H1 (cell line): Measurements from ENCODE around the gene OSBPL6. TPM values are rescaled to one million over a fixed set of nuclear protein-coding genes. Genes with fewer than 3 reads are reported as not detected.

Experiments used
- CTCF ChIA-PET: fragments of 300-600 bp; sonication (Branson Sonifier 250); formaldehyde crosslinking; loops from one replicate; lab custom pipeline; 2021; ENCODE audit not compliant: partially characterized antibody; lab: Charles Lee
- POLR2A ChIA-PET: fragments of 300-600 bp; sonication (Branson Sonifier 250); formaldehyde crosslinking; loops from one replicate; lab custom pipeline; 2021; ENCODE audit warnings: inconsistent platforms; ENCODE audit not compliant: partially characterized antibody; lab: Charles Lee
- DNase-seq, 2 experiments: peaks; one replicate each; pipeline versions ENCODE4 v3.0.0 to v3.0.0-alpha.2; 2010 to 2022; ENCODE audit warnings: low spot score in 2 of 2, low read depth in 1 of 2, mixed read lengths in 1 of 2
- FAIRE-seq: peaks from 2 replicates; lab custom pipeline; 2011; peaks lifted over from hg19 to GRCh38; lab: Jason Lieb, UNC
- H2AFZ ChIP-seq: 2 replicates; pipeline ENCODE4 v1.8.1; 2012; ENCODE audit warnings: low read length, inconsistent platforms
- H2AK5ac ChIP-seq: 2 replicates; pipeline ENCODE4 v1.6.1; 2013; ENCODE audit warnings: low read depth, low read length
- H2BK120ac ChIP-seq: replicated peaks from 2 replicates; pipeline ENCODE3; 2013; ENCODE audit warnings: low read depth, low read length, inconsistent platforms
- H2BK12ac ChIP-seq: 2 replicates; pipeline ENCODE4 v1.6.1; 2013; ENCODE audit warnings: low read depth, low read length
- H2BK15ac ChIP-seq: 2 replicates; pipeline ENCODE4 v1.6.1; 2013; ENCODE audit warnings: low read length
- H2BK20ac ChIP-seq: 2 replicates; pipeline ENCODE4 v1.6.1; 2013; ENCODE audit warnings: low read length
- H2BK5ac ChIP-seq: 2 replicates; pipeline ENCODE4 v1.6.1; 2013; ENCODE audit warnings: low read depth, low read length
- H3K14ac ChIP-seq: 2 replicates; pipeline ENCODE4 v1.6.1; 2013; ENCODE audit warnings: inconsistent platforms; ENCODE audit not compliant: insufficient read length
- H3K18ac ChIP-seq: 2 replicates; pipeline ENCODE4 v1.6.1; 2013; ENCODE audit warnings: low read length; ENCODE audit errors: extremely low read depth
- H3K23ac ChIP-seq: 2 replicates; pipeline ENCODE4 v1.6.1; 2013; ENCODE audit warnings: inconsistent platforms; ENCODE audit not compliant: insufficient read length
- H3K23me2 ChIP-seq: 2 replicates; pipeline ENCODE4 v1.6.1; 2013; ENCODE audit warnings: low read depth, low read length
- H3K27ac ChIP-seq: 2 replicates; pipeline ENCODE4 v1.6.1; 2011; ENCODE audit warnings: low read depth, low read length, inconsistent platforms
- H3K27me3 ChIP-seq, 4 experiments: replicated peaks in 1 of 4; 1 replicate in 1 of 4; 2 replicates in 3 of 4; pipeline versions ENCODE4 v1.6.1 to v1.8.1; 2011 to 2013; ENCODE audit warnings: low read length in 3 of 4, mild to moderate bottlenecking in 3 of 4, inconsistent platforms in 2 of 4, mixed read lengths in 2 of 4, moderate library complexity in 1 of 4; ENCODE audit not compliant: control insufficient read depth in 3 of 4, insufficient read depth in 3 of 4; ENCODE audit errors: extremely low read depth in 1 of 4
- H3K36me3 ChIP-seq, 4 experiments: 2 replicates each; pipeline versions ENCODE4 v1.6.1 to v1.8.1; 2011 to 2013; ENCODE audit warnings: mild to moderate bottlenecking in 4 of 4, low read length in 3 of 4, moderate library complexity in 2 of 4, control low read depth in 1 of 4, inconsistent platforms in 1 of 4; ENCODE audit not compliant: insufficient read depth in 4 of 4, control insufficient read depth in 2 of 4
- H3K4ac ChIP-seq: replicated peaks from 2 replicates; pipeline ENCODE3; 2013; ENCODE audit warnings: low read length, low read depth, mixed read lengths, inconsistent platforms; ENCODE audit not compliant: insufficient read length
- H3K4me1 ChIP-seq, 4 experiments: replicated peaks in 1 of 4; 1 replicate in 1 of 4; 2 replicates in 3 of 4; pipeline versions ENCODE4 v1.6.1 to v1.8.1; 2011 to 2013; ENCODE audit warnings: low read length in 3 of 4, inconsistent platforms in 2 of 4, mixed read lengths in 1 of 4; ENCODE audit not compliant: insufficient read depth in 4 of 4, control insufficient read depth in 3 of 4
- H3K4me2 ChIP-seq, 2 experiments: 2 replicates each; pipeline versions ENCODE4 v1.6.1 to v1.8.1; 2011 to 2013; ENCODE audit warnings: low read depth in 2 of 2, low read length in 2 of 2, control low read depth in 1 of 2, inconsistent platforms in 1 of 2, mild to moderate bottlenecking in 1 of 2; ENCODE audit not compliant: insufficient read depth in 1 of 2
- H3K4me3 ChIP-seq, 4 experiments: fragments of 200-600, 300-600 bp in 1 of 4; sonication (generic), shearing (Covaris generic), sonication (Bioruptor Twin) in 1 of 4; 2 replicates each; pipeline versions ENCODE4 v1.5.1 to v1.8.1; 2011 to 2016; ENCODE audit warnings: low read length in 4 of 4, low read depth in 3 of 4, control low read depth in 2 of 4, inconsistent platforms in 2 of 4, mild to moderate bottlenecking in 2 of 4, mixed read lengths in 1 of 4, moderate library complexity in 1 of 4; ENCODE audit not compliant: insufficient read depth in 2 of 4; ENCODE audit errors: extremely low read depth in 1 of 4
- H3K56ac ChIP-seq: replicated peaks from 2 replicates; pipeline ENCODE3; 2013; ENCODE audit warnings: low read depth, mild to moderate bottlenecking, mixed read lengths, low read length, inconsistent platforms; ENCODE audit not compliant: insufficient read length
- H3K79me1 ChIP-seq: 2 replicates; pipeline ENCODE4 v1.6.1; 2013; ENCODE audit warnings: low read depth, low read length, control low read depth
- H3K79me2 ChIP-seq, 2 experiments: 2 replicates each; pipeline versions ENCODE4 v1.6.1 to v1.8.1; 2012 to 2013; ENCODE audit warnings: low read length in 2 of 2, mild to moderate bottlenecking in 2 of 2, inconsistent platforms in 1 of 2; ENCODE audit not compliant: insufficient read depth in 2 of 2, control insufficient read depth in 1 of 2
- H3K9ac ChIP-seq, 4 experiments: replicated peaks in 1 of 4; 1 replicate in 1 of 4; 2 replicates in 3 of 4; pipeline versions ENCODE4 v1.6.1 to v1.8.1; 2011 to 2013; ENCODE audit warnings: low read depth in 3 of 4, low read length in 3 of 4, control low read depth in 2 of 4, mild to moderate bottlenecking in 2 of 4, moderate library complexity in 2 of 4, inconsistent platforms in 1 of 4; ENCODE audit errors: extremely low read depth in 1 of 4
- H3K9me3 ChIP-seq, 2 experiments: 2 replicates each; pipeline versions ENCODE4 v1.6.1 to v1.8.1; 2012 to 2013; ENCODE audit warnings: mild to moderate bottlenecking in 2 of 2, moderate library complexity in 2 of 2, control low read depth in 1 of 2, inconsistent platforms in 1 of 2, low read depth in 1 of 2, low read length in 1 of 2, mixed read lengths in 1 of 2; ENCODE audit not compliant: insufficient read depth in 2 of 2
- H4K20me1 ChIP-seq, 2 experiments: replicated peaks in 1 of 2; 2 replicates each; pipeline versions ENCODE3 to v1.8.1; 2011 to 2013; ENCODE audit warnings: inconsistent platforms in 2 of 2, low read length in 2 of 2, mild to moderate bottlenecking in 1 of 2; ENCODE audit not compliant: insufficient read depth in 2 of 2, control insufficient read depth in 1 of 2
- H4K5ac ChIP-seq: 2 replicates; pipeline ENCODE4 v1.6.1; 2013; ENCODE audit warnings: low read length, low read depth, mixed read lengths, inconsistent platforms; ENCODE audit not compliant: insufficient read length
- H4K8ac ChIP-seq: 2 replicates; pipeline ENCODE4 v1.8.0; 2013; ENCODE audit warnings: mild to moderate bottlenecking, moderate library complexity, low read length, inconsistent platforms; ENCODE audit not compliant: insufficient read depth; ENCODE audit errors: extremely low read depth
- H4K91ac ChIP-seq: replicated peaks from 2 replicates; pipeline ENCODE3; 2013; ENCODE audit warnings: low read length, mixed read lengths, inconsistent platforms; ENCODE audit not compliant: insufficient read length
- ASH2L ChIP-seq: fragments of 200-600, 300-600 bp; sonication (generic); IDR thresholded peaks from one replicate; pipeline ENCODE4 v1.7.1; 2017; ENCODE audit warnings: low read length
- ATF3 ChIP-seq: IDR thresholded peaks from 2 replicates; pipeline ENCODE4 v1.6.1; 2011; ENCODE audit warnings: low read depth, mild to moderate bottlenecking, low read length; ENCODE audit not compliant: insufficient read depth
- EGR1 ChIP-seq: IDR thresholded peaks from 2 replicates; pipeline ENCODE4 v1.6.1; 2011; ENCODE audit warnings: low read depth, low read length, borderline replicate concordance
- MAFK ChIP-seq: IDR thresholded peaks from 2 replicates; pipeline ENCODE4 v1.6.1; 2012; ENCODE audit warnings: low read depth, mild to moderate bottlenecking, improper control_type of control experiment, low read length
- NANOG ChIP-seq: IDR thresholded peaks from 2 replicates; pipeline ENCODE4 v1.6.1; 2011; ENCODE audit warnings: low read length, low read depth, mild to moderate bottlenecking, inconsistent platforms; ENCODE audit not compliant: insufficient read depth, poor library complexity, severe bottlenecking
- NRF1 ChIP-seq: IDR thresholded peaks from 2 replicates; pipeline ENCODE4 v1.6.1; 2011; ENCODE audit warnings: mild to moderate bottlenecking, low read depth, low read length, improper control_type of control experiment
- POU5F1 ChIP-seq: IDR thresholded peaks from 2 replicates; pipeline ENCODE4 v1.6.1; 2011; ENCODE audit warnings: low read depth, mild to moderate bottlenecking, low read length, moderate library complexity
- RXRA ChIP-seq: IDR thresholded peaks from 2 replicates; pipeline ENCODE4 v1.6.1; 2011; ENCODE audit warnings: low read depth, mild to moderate bottlenecking, low read length, moderate library complexity; ENCODE audit not compliant: insufficient read depth
- SIX5 ChIP-seq: IDR thresholded peaks from 2 replicates; pipeline ENCODE4 v1.6.1; 2011; ENCODE audit warnings: mild to moderate bottlenecking, low read depth, low read length
- SP1 ChIP-seq: IDR thresholded peaks from 2 replicates; pipeline ENCODE4 v1.6.1; 2011; ENCODE audit warnings: low read depth, low read length
- SRF ChIP-seq: IDR thresholded peaks from 2 replicates; pipeline ENCODE4 v1.6.1; 2011; ENCODE audit warnings: mild to moderate bottlenecking, low read depth, low read length, moderate library complexity
- SUZ12 ChIP-seq: fragments of 200-600 bp; sonication (generic); IDR thresholded peaks from 2 replicates; pipeline ENCODE4 v1.6.1; 2012; ENCODE audit warnings: mild to moderate bottlenecking, inconsistent platforms, low read length, moderate library complexity, mixed read lengths
- TEAD4 ChIP-seq: IDR thresholded peaks from 2 replicates; pipeline ENCODE4 v1.6.1; 2012; ENCODE audit warnings: low read depth, low read length, inconsistent platforms, mixed read lengths
- ZNF274 ChIP-seq: IDR thresholded peaks from 2 replicates; pipeline ENCODE4 v1.7.0; 2012; ENCODE audit warnings: low read length, borderline replicate concordance; ENCODE audit errors: extremely low read depth
- WGBS, 2 experiments: shearing (Covaris generic) in 1 of 2; methylation state at CpG; one replicate each; pipeline versions ENCODE4 v1.1.6 to v1.1.7; 2013 to 2015; ENCODE audit warnings: low lambda C conversion rate in 2 of 2, mixed read lengths in 2 of 2, inconsistent platforms in 1 of 2, low coverage in 1 of 2, missing lambda C conversion rate in 1 of 2; ENCODE audit not compliant: insufficient replicate concordance in 2 of 2, insufficient coverage in 1 of 2, insufficient read length in 1 of 2; ENCODE audit errors: extremely low coverage in 1 of 2, missing lambda C conversion rate in 1 of 2; 5-methylcytosine and 5-hydroxymethylcytosine counted together
- polyA plus RNA-seq, 7 experiments: library from polyadenylated mRNA; depleted of rRNA in 3 of 7; stranded (reverse) in 5 of 7; unstranded in 2 of 7; fragments of >200 nt in 5 of 7; fragments of 200-250 nt in 2 of 7; gene quantifications; 1 replicate in 5 of 7; 2 replicates in 1 of 7; 4 replicates in 1 of 7; pipeline versions ENCODE4 v1.2.1 to v1.2.3, GENCODE V29; 2011 to 2013; ENCODE audit warnings: missing spikeins in 2 of 7, mixed read lengths in 2 of 7
- total RNA-seq: library from RNA; stranded (reverse); fragmentation: NEBNext Ultra II Directional; extraction: Animal tissue kit (Norgen Biotek cat#: 25700); gene quantifications from 2 replicates; pipeline ENCODE4 v1.2.1, GENCODE V29; 2021

The OSBPL6 gene
- total and polyA plus RNA-seq, 2 of the 8 experiments (the other 6 are each of a cell fraction or from before 2014, with no cell fraction given): 1.7 to 5.6 TPM

GRCh38 chr2:178395941-178396570, 201.7 kb downstream of the OSBPL6 start:
- no peak for DNase-seq
- no peaks in the 10 kb centered on the region for H3K79me1 ChIP-seq
- no peaks in the 10 kb centered on the region for H3K23me2 ChIP-seq
- H3K4me1 ChIP-seq: no peaks in the 10 kb centered on the region
- H3K4me3 ChIP-seq: no peak overlapping the region
- no peak for FAIRE-seq
- H2BK20ac ChIP-seq: no peak overlapping the region
- H3K36me3 ChIP-seq: no peaks in the 10 kb centered on the region
- H2BK12ac ChIP-seq: no peak overlapping the region
- no peak overlapping the region for H3K4me2 ChIP-seq
- H2BK15ac ChIP-seq: no peak overlapping the region
- H3K9ac ChIP-seq: no peak overlapping the region
- no peak overlapping the region for H2BK5ac ChIP-seq
- H2BK120ac ChIP-seq: no peak overlapping the region
- no peak overlapping the region for H3K14ac ChIP-seq
- H3K79me2 ChIP-seq: no peaks in the 10 kb centered on the region
- H3K9me3 ChIP-seq: no peaks in the 10 kb centered on the region
- no peak overlapping the region for H3K27ac ChIP-seq
- H4K91ac ChIP-seq: no peak overlapping the region
- H4K5ac ChIP-seq: no peak overlapping the region
- ChIA-PET CTCF (interaction anchor here (0.7 to 6.7 kb wide), 22 partner anchors 10 to 306 kb away, joined by 3 to 61 read pairs (median 6); partner anchors contain the start of gene RBM45), POLR2A (no interaction called here)
- H4K8ac ChIP-seq: no peak overlapping the region
- H4K20me1 ChIP-seq: no peaks in the 10 kb centered on the region
- no peak overlapping the region for H2AK5ac ChIP-seq
- no peak overlapping the region for H3K23ac ChIP-seq
- no peak overlapping the region for H3K56ac ChIP-seq
- H3K4ac ChIP-seq: no peak overlapping the region
- H3K18ac ChIP-seq: no peak overlapping the region
- 91% methylated on average over 8 of the region's 8 CpGs; no CpG with 5 or more reads in 1 of the 2 experiments for WGBS, 2 experiments
- no peaks in the 10 kb centered on the region for H3K27me3 ChIP-seq
- H2AFZ ChIP-seq: no peak overlapping the region
- TF ChIP-seq SP1 (no peak), MAFK (no peak), POU5F1 (no peak), ASH2L (no peak), SRF (no peak), ZNF274 (no peak), TEAD4 (no peak), EGR1 (no peak), RXRA (no peak), NANOG (no peak), ATF3 (no peak), NRF1 (no peak), SIX5 (no peak), SUZ12 (no peak)
